AG09309 (cell line): Measurements from ENCODE around the gene AQP6.

ENCODE experiments used
- DNase-seq: peaks from one replicate; pipeline ENCODE4 v3.0.0-alpha.2; 2010; ENCODE audit warnings: low read depth
- H3K4me3 ChIP-seq: 2 replicates; pipeline ENCODE4 v1.5.1; 2011; ENCODE audit warnings: mild to moderate bottlenecking, low read depth, low read length, moderate library complexity; ENCODE audit not compliant: control insufficient read depth
- CTCF ChIP-seq: IDR thresholded peaks from 2 replicates; pipeline ENCODE4 v1.5.1; 2011; ENCODE audit warnings: mild to moderate bottlenecking, low read depth, low read length, inconsistent platforms; ENCODE audit not compliant: insufficient read depth, control insufficient read depth; ENCODE audit errors: missing control alignments

Gene AQP6

GRCh38 chr12:49946497-49946896 is 26.2 kb upstream of the AQP6 start:
- no peak for TF ChIP-seq CTCF
- no peak for DNase-seq
- H3K4me3 ChIP-seq: no peak overlapping the region

- TF ChIP-seq CTCF: no peak
- no peak overlapping the region for H3K4me3 ChIP-seq
- DNase-seq: no peak
Measured at GRCh38 chr12:49947593-49948226, 25.0 kb upstream of the AQP6 start.

GRCh38 chr12:49948866-49949845 is 23.6 kb upstream of the AQP6 start:
- TF ChIP-seq CTCF: no peak
- DNase-seq: no peak
- no peak overlapping the region for H3K4me3 ChIP-seq

GRCh38 chr12:49949866-49950265 is 22.9 kb upstream of the AQP6 start:
- no peak for DNase-seq
- no peak overlapping the region for H3K4me3 ChIP-seq
- no peak for TF ChIP-seq CTCF

- no peak for DNase-seq
- H3K4me3 ChIP-seq: no peak within 1 kb of the TSS
- no peak for TF ChIP-seq CTCF
Measured at GRCh38 chr12:49950273-49951251, 22.2 kb upstream of the AQP6 start, which contains the start of gene AQP2. AQP2 (plus strand) TSS chr12:49950737; CDS start chr12:49950831, 94 bp downstream.
